ENCODE data around the gene ARFIP1. TPM values are rescaled to one million over a fixed set of nuclear protein-coding genes. Genes with fewer than 3 reads are reported as not detected.

The ARFIP1 gene
- polyA plus RNA-seq, 3 donors, result 11.7 to 28.4 (median 27.2) TPM

GRCh38 chr4:152942346-152942745 lies 162.6 kb downstream of the ARFIP1 start:
- intact Hi-C loops (cut with micrococcal nuclease), result no loop called here
- Histone ChIP-seq H3K27me3 (ENCODE audit: control insufficient read depth in 2 of 2, insufficient read depth in 2 of 2, low read length in 2 of 2) (peaks cover 36 to 47% of the 10 kb centered on the region in 2 donors), H3K9ac (ENCODE audit: insufficient read depth, low read length, poor library complexity, severe bottlenecking) (no peak overlapping the region), H3K9me3 (replicated peaks in 1 of 2; ENCODE audit: control insufficient read depth in 1 of 2, insufficient read depth in 1 of 2, low read length in 2 of 2) (peaks cover 0 to 23% of the 10 kb centered on the region in 2 donors), H4K20me1 (ENCODE audit: insufficient read depth, low read length) (no peaks in the 10 kb centered on the region), H3K4me3 (replicated peaks in 1 of 3; ENCODE audit: low read depth in 2 of 3, low read length in 3 of 3) (no peak overlapping the region), H3K4me1 (ENCODE audit: control insufficient read depth in 1 of 2, insufficient read depth in 2 of 2, low read length in 2 of 2) (peaks cover 7 to 12% of the 10 kb centered on the region in 2 donors), H2AFZ (ENCODE audit: insufficient read depth, low read depth, low read length, poor library complexity, severe bottlenecking) (no peak overlapping the region), H3K4me2 (replicated peaks; ENCODE audit: extremely low read depth, low read length, poor library complexity, severe bottlenecking) (no peak overlapping the region), H3K27ac (ENCODE audit: low read depth in 1 of 2, low read length in 2 of 2) (no peak overlapping the region), H3K79me2 (ENCODE audit: insufficient read depth, low read length) (no peaks in the 10 kb centered on the region), H3K36me3 (replicated peaks in 1 of 2; ENCODE audit: control insufficient read depth in 1 of 2, insufficient read depth in 2 of 2, low read length in 2 of 2) (no peaks in the 10 kb centered on the region)
- Mint-ChIP-seq H3K27ac (peak overlapping the region in 1 of 7 donors; percentile 22), H3K9me3 (peaks cover 0 to 19% (median 12%) of the 10 kb centered on the region in 7 donors), H3K4me3 (no peak overlapping the region), H3K27me3 (ENCODE audit: low read depth in 3 of 3) (peaks cover 30 to 51% (median 34%) of the 10 kb centered on the region in 3 donors), H3K36me3 (peaks cover 6 to 7% of the 10 kb centered on the region in 2 donors), H3K4me1 (peaks cover 10% of the 10 kb centered on the region)
- TF ChIP-seq CTCF (IDR thresholded peaks at IDR 0.05), result no peak
- no CpG with 5 or more reads among the region's 2 CpGs for WGBS (ENCODE audit: insufficient coverage)
- no peak for DNase-seq

- Mint-ChIP-seq H3K27ac (no peak overlapping the region), H3K27me3 (ENCODE audit: low read depth in 3 of 3) (peaks cover 27 to 46% (median 29%) of the 10 kb centered on the region in 3 donors), H3K4me1 (no peaks in the 10 kb centered on the region), H3K4me3 (no peak overlapping the region), H3K9me3 (peaks cover 0 to 10% (median 4%) of the 10 kb centered on the region in 7 donors), H3K36me3 (peaks cover 4% of the 10 kb centered on the region in 2 donors)
- Histone ChIP-seq H2AFZ (ENCODE audit: insufficient read depth, low read depth, low read length, poor library complexity, severe bottlenecking) (no peak overlapping the region), H3K4me3 (replicated peaks in 1 of 3; ENCODE audit: low read depth in 2 of 3, low read length in 3 of 3) (no peak overlapping the region), H3K9ac (ENCODE audit: insufficient read depth, low read length, poor library complexity, severe bottlenecking) (no peak overlapping the region), H3K4me1 (ENCODE audit: control insufficient read depth in 1 of 2, insufficient read depth in 2 of 2, low read length in 2 of 2) (no peaks in the 10 kb centered on the region), H3K9me3 (replicated peaks in 1 of 2; ENCODE audit: control insufficient read depth in 1 of 2, insufficient read depth in 1 of 2, low read length in 2 of 2) (peaks cover 0 to 13% of the 10 kb centered on the region in 2 donors), H3K27ac (ENCODE audit: low read depth in 1 of 2, low read length in 2 of 2) (no peak overlapping the region), H4K20me1 (ENCODE audit: insufficient read depth, low read length) (no peaks in the 10 kb centered on the region), H3K36me3 (replicated peaks in 1 of 2; ENCODE audit: control insufficient read depth in 1 of 2, insufficient read depth in 2 of 2, low read length in 2 of 2) (no peaks in the 10 kb centered on the region), H3K27me3 (ENCODE audit: control insufficient read depth in 2 of 2, insufficient read depth in 2 of 2, low read length in 2 of 2) (peaks cover 26 to 36% of the 10 kb centered on the region in 2 donors), H3K4me2 (replicated peaks; ENCODE audit: extremely low read depth, low read length, poor library complexity, severe bottlenecking) (no peak overlapping the region), H3K79me2 (ENCODE audit: insufficient read depth, low read length) (no peaks in the 10 kb centered on the region)
- 81% methylated on average over 6 of the region's 6 CpGs for WGBS (ENCODE audit: insufficient coverage)
- TF ChIP-seq CTCF (IDR thresholded peaks at IDR 0.05), result no peak
- DNase-seq, result no peak
- intact Hi-C loops (cut with micrococcal nuclease), result no loop called here
Measured at GRCh38 chr4:152943672-152944071, 163.9 kb downstream of the ARFIP1 start.
